ENCODE data around the gene NOS3. TPM values are rescaled to one million over a fixed set of nuclear protein-coding genes. Genes with fewer than 3 reads are reported as not detected.

NOS3 gene
- total and polyA plus RNA-seq, 2 of the 13 experiments (the other 11 are each of a cell fraction or from before 2014, with no cell fraction given), result 3.7 to 7.5 TPM

GRCh38 chr7:151028131-151028947, 37.5 kb downstream of the NOS3 start, which contains the start of gene ABCB8 (continued):
- TF ChIP-seq ZNF407 (CRISPR knock-in tag; IDR thresholded peaks at IDR 0.05; ENCODE audit: not compliant biosample characterization) (no peak), ZNF670 (CRISPR knock-in tag; IDR thresholded peaks at IDR 0.05; ENCODE audit: borderline replicate concordance) (no peak), ATRX (CRISPR knock-in tag; IDR thresholded peaks at IDR 0.05; ENCODE audit: borderline replicate concordance) (no peak), PHB2 (IDR thresholded peaks at IDR 0.05; ENCODE audit: partially characterized antibody) (no peak), HNRNPUL1 (IDR thresholded peaks at IDR 0.05; ENCODE audit: low read depth, low read length) (no peak), ZNF383 (CRISPR knock-in tag; IDR thresholded peaks at IDR 0.05; ENCODE audit: borderline replicate concordance) (no peak), RELA (CRISPR knock-in tag; IDR thresholded peaks at IDR 0.05) (no peak; the same call in 1 of the 2 replicates), IRF2 (CRISPR knock-in tag; IDR thresholded peaks at IDR 0.05) (peak; percentile 87), ZNF30 (CRISPR knock-in tag; IDR thresholded peaks at IDR 0.05) (no peak), ZNF510 (CRISPR knock-in tag; IDR thresholded peaks at IDR 0.05; ENCODE audit: low read depth) (0 out of 2 replicates have a peak, but pooled peaks have one; percentile 51), PHF8 (CRISPR knock-in tag; IDR thresholded peaks at IDR 0.05) (peak; percentile 76), CCDC6 (CRISPR knock-in tag; IDR thresholded peaks at IDR 0.05) (no peak), SMAD3 (CRISPR knock-in tag; IDR thresholded peaks at IDR 0.05) (peak; percentile 76), EZH2 (conservative IDR thresholded peaks at IDR 0.05; ENCODE audit: low read depth, low read length) (no peak), NFKBIZ (CRISPR knock-in tag; IDR thresholded peaks at IDR 0.05) (no peak), ZKSCAN1 (IDR thresholded peaks at IDR 0.05; ENCODE audit: low read length) (no peak), ZNF543 (CRISPR knock-in tag; IDR thresholded peaks at IDR 0.05) (0 out of 2 replicates have a peak, but pooled peaks have one; percentile 74), ZNF7 (CRISPR knock-in tag; IDR thresholded peaks at IDR 0.05) (no peak), NBN (conservative IDR thresholded peaks at IDR 0.05) (no peak)
- TF ChIP-seq, protein P1, sequence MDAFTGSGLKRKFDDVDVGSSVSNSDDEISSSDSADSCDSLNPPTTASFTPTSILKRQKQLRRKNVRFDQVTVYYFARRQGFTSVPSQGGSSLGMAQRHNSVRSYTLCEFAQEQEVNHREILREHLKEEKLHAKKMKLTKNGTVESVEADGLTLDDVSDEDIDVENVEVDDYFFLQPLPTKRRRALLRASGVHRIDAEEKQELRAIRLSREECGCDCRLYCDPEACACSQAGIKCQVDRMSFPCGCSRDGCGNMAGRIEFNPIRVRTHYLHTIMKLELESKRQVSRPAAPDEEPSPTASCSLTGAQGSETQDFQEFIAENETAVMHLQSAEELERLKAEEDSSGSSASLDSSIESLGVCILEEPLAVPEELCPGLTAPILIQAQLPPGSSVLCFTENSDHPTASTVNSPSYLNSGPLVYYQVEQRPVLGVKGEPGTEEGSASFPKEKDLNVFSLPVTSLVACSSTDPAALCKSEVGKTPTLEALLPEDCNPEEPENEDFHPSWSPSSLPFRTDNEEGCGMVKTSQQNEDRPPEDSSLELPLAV (CRISPR knock-in tag; conservative IDR thresholded peaks at IDR 0.05; ENCODE audit: low read depth), result no peak
